Fibroblast of lung (primary cell): Measurements from ENCODE around the gene GNAS.

Experiments used
- EZH2 ChIP-seq: IDR thresholded peaks from 2 replicates; pipeline ENCODE4 v1.5.1; 2012; ENCODE audit warnings: low read length, control low read depth, mild to moderate bottlenecking; ENCODE audit errors: missing control alignments
- TF ChIP-seq, protein P1 (sequence below), 2 donors: IDR thresholded peaks in 1 of 2; conservative IDR thresholded peaks in 1 of 2; 1 replicate in 1 of 2; 2 replicates in 1 of 2; pipeline ENCODE4 v1.5.1; 2011 to 2012; ENCODE audit warnings: low read length in 2 of 2, control low read depth in 1 of 2, inconsistent platforms in 1 of 2, low read depth in 1 of 2, mild to moderate bottlenecking in 1 of 2

GRCh38 chr20:58901488-58902402 is 49.2 kb downstream of the GNAS start:
- TF ChIP-seq, protein P1, sequence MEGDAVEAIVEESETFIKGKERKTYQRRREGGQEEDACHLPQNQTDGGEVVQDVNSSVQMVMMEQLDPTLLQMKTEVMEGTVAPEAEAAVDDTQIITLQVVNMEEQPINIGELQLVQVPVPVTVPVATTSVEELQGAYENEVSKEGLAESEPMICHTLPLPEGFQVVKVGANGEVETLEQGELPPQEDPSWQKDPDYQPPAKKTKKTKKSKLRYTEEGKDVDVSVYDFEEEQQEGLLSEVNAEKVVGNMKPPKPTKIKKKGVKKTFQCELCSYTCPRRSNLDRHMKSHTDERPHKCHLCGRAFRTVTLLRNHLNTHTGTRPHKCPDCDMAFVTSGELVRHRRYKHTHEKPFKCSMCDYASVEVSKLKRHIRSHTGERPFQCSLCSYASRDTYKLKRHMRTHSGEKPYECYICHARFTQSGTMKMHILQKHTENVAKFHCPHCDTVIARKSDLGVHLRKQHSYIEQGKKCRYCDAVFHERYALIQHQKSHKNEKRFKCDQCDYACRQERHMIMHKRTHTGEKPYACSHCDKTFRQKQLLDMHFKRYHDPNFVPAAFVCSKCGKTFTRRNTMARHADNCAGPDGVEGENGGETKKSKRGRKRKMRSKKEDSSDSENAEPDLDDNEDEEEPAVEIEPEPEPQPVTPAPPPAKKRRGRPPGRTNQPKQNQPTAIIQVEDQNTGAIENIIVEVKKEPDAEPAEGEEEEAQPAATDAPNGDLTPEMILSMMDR (conservative IDR thresholded peaks at IDR 0.05 in 1 of 2, IDR thresholded peaks at IDR 0.05 in 1 of 2; ENCODE audit: low read depth in 1 of 2, low read length in 2 of 2) = no peak
- TF ChIP-seq EZH2 = no peak
